Naive thymus-derived CD4-positive, alpha-beta T cell (primary cell): ENCODE measurements around the gene ASRGL1. TPM values are rescaled to one million over a fixed set of nuclear protein-coding genes. Genes with fewer than 3 reads are reported as not detected.

Source experiments
- ATAC-seq: fragments of 150-1000 bp; cut with Tn5 transposase; 2 replicates; pipeline ENCODE4 v1.10.0; 2021; ENCODE audit warnings: mild to moderate bottlenecking, moderate library complexity
- CTCF ChIA-PET: fragments of 350-600 bp; sonication (Branson Sonifier 250); formaldehyde crosslinking; loops from one replicate; lab custom pipeline; 2021; ENCODE audit warnings: antibody characterized with exemption; lab: Charles Lee
- POLR2A ChIA-PET: fragments of 350-600 bp; sonication (Branson Sonifier 250); formaldehyde crosslinking; loops from one replicate; lab custom pipeline; 2021; ENCODE audit warnings: antibody characterized with exemption, inconsistent platforms; lab: Charles Lee
- DNase-seq, 9 donors: peaks; one replicate each; pipeline versions ENCODE4 v3.0.0 to v3.0.0-alpha.2; 2020 to 2022; ENCODE audit warnings: mixed read lengths in 1 of 9
- H3K27ac ChIP-seq: one replicate; pipeline ENCODE4 v1.7.0; 2013; ENCODE audit warnings: mild to moderate bottlenecking, low read depth, low read length, moderate library complexity
- H3K27me3 ChIP-seq, 2 donors: one replicate each; pipeline ENCODE4 v1.7.0; 2013; ENCODE audit warnings: low read length in 2 of 2, mild to moderate bottlenecking in 2 of 2, moderate library complexity in 2 of 2; ENCODE audit not compliant: control insufficient read depth in 2 of 2, insufficient read depth in 2 of 2
- H3K36me3 ChIP-seq, 3 experiments: 1 replicate in 2 of 3; 2 replicates in 1 of 3; pipeline ENCODE4 v1.7.0; 2013; ENCODE audit warnings: low read length in 3 of 3, mild to moderate bottlenecking in 3 of 3, moderate library complexity in 1 of 3; ENCODE audit not compliant: insufficient read depth in 3 of 3, control insufficient read depth in 2 of 3
- H3K4me1 ChIP-seq, 2 donors: one replicate each; pipeline ENCODE4 v1.7.0; 2013; ENCODE audit warnings: low read length in 2 of 2, mild to moderate bottlenecking in 2 of 2, moderate library complexity in 1 of 2; ENCODE audit not compliant: control insufficient read depth in 2 of 2, insufficient read depth in 2 of 2
- H3K4me3 ChIP-seq: 2 replicates; pipeline ENCODE4 v1.7.0; 2013; ENCODE audit warnings: mild to moderate bottlenecking, low read length
- H3K9me3 ChIP-seq, 3 experiments: 1 replicate in 2 of 3; 2 replicates in 1 of 3; pipeline ENCODE4 v1.7.0; 2013; ENCODE audit warnings: low read length in 3 of 3; ENCODE audit not compliant: control insufficient read depth in 2 of 3
- H3K27ac Mint-ChIP-seq, 9 donors: one replicate each; pipeline ENCODE4 v1.8.0; 2020 to 2022; ENCODE audit warnings: mixed read lengths in 9 of 9, mild to moderate bottlenecking in 8 of 9, moderate library complexity in 5 of 9, inconsistent platforms in 2 of 9
- H3K27me3 Mint-ChIP-seq, 5 donors: one replicate each; pipeline ENCODE4 v1.8.0; 2021 to 2022; ENCODE audit warnings: mixed read lengths in 5 of 5, mild to moderate bottlenecking in 1 of 5
- H3K36me3 Mint-ChIP-seq, 5 donors: one replicate each; pipeline ENCODE4 v1.8.0; 2020 to 2022; ENCODE audit warnings: mixed read lengths in 5 of 5, mild to moderate bottlenecking in 3 of 5, inconsistent platforms in 1 of 5
- H3K4me1 Mint-ChIP-seq, 7 donors: one replicate each; pipeline ENCODE4 v1.8.0; 2020 to 2022; ENCODE audit warnings: mixed read lengths in 7 of 7, mild to moderate bottlenecking in 3 of 7, inconsistent platforms in 1 of 7
- H3K4me3 Mint-ChIP-seq, 10 donors: one replicate each; pipeline ENCODE4 v1.8.0; 2020 to 2022; ENCODE audit warnings: mild to moderate bottlenecking in 10 of 10, mixed read lengths in 10 of 10, moderate library complexity in 6 of 10, inconsistent platforms in 2 of 10
- H3K9me3 Mint-ChIP-seq, 11 donors: one replicate each; pipeline ENCODE4 v1.8.0; 2020 to 2022; ENCODE audit warnings: mixed read lengths in 11 of 11, mild to moderate bottlenecking in 4 of 11, inconsistent platforms in 1 of 11, moderate library complexity in 1 of 11
- intact Hi-C, 2 donors: fragments of 100-400 bp; cut with micrococcal nuclease; formaldehyde crosslinking; loops; one replicate each; pipeline ENCODE4 v1.15.1; 2023
- polyA plus RNA-seq, 2 donors: library from polyadenylated mRNA; unstranded; fragments of 300-500 nt; fragmentation: Illumina TruSeq; gene quantifications; one replicate each; pipeline ENCODE4 v1.2.3, GENCODE V29; 2021
- total RNA-seq, 6 experiments: library from RNA in 5 of 6; stranded (reverse) in 5 of 6; gene quantifications; 1 replicate in 5 of 6; 2 replicates in 1 of 6; pipeline ENCODE4 v1.2.3 and lab custom pipeline; 2021 to 2026

Gene ASRGL1
- total and polyA plus RNA-seq, 7 experiments from 2014 or later: 2.1 to 10.6 (median 4.2) TPM

DNA sequence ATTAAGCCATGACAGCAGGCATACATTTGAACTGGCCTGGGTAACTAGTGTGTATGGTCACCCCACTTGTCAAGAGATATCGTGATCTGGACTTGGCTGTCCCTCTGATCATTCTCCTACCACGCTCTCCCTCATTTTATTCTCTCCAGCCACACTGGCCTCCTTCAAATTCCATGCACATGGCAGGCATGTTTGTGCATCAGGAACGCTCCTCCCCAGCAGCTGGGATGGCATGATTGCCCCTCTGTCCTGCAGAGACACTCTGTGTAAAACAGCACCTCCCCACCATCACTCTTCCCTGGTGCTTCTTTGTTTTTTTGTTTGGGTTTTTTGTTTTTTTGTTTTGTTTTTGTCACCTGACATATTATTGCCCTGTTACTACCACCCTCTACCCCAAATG, 50.1 kb downstream of the ASRGL1 start:
- Histone ChIP-seq H3K36me3 (no peaks in the 10 kb centered on the region), H3K4me1 (peaks cover 0 to 6% of the 10 kb centered on the region in 2 donors), H3K4me3 (no peak overlapping the region), H3K27ac (no peak overlapping the region), H3K27me3 (no peaks in the 10 kb centered on the region), H3K9me3 (no peaks in the 10 kb centered on the region)
- POLR2A ChIA-PET: no interaction called here
- no peaks in the 10 kb centered on the region for H3K9me3 Mint-ChIP-seq
- no peak for DNase-seq
- peak overlapping the region in 1 of 10 donors; percentile 9 for H3K4me3 Mint-ChIP-seq
- no peaks in the 10 kb centered on the region for H3K27me3 Mint-ChIP-seq
- peaks cover 0 to 12% (median 3%) of the 10 kb centered on the region in 7 donors for H3K4me1 Mint-ChIP-seq
- ATAC-seq: no peak
- H3K27ac Mint-ChIP-seq: no peak overlapping the region
- H3K36me3 Mint-ChIP-seq: no peaks in the 10 kb centered on the region
- intact Hi-C loops: no loop called here
- CTCF ChIA-PET: no interaction called here

- ChIA-PET CTCF (interaction anchor here (3.5 kb wide), 1 partner anchor 35 kb away, joined by 14 read pairs; no protein-coding TSS in a partner anchor), POLR2A (no interaction called here)
- Histone ChIP-seq H3K36me3 (no peaks in the 10 kb centered on the region), H3K27me3 (no peaks in the 10 kb centered on the region), H3K9me3 (no peaks in the 10 kb centered on the region), H3K27ac (no peak overlapping the region), H3K4me1 (peaks cover 0 to 6% of the 10 kb centered on the region in 2 donors), H3K4me3 (no peak overlapping the region)
- no peaks in the 10 kb centered on the region for H3K27me3 Mint-ChIP-seq
- H3K4me1 Mint-ChIP-seq: peaks cover 0 to 18% (median 7%) of the 10 kb centered on the region in 7 donors
- DNase-seq: no peak
- H3K9me3 Mint-ChIP-seq: no peaks in the 10 kb centered on the region
- peak overlapping the region in 1 of 9 donors; percentile 33 for H3K27ac Mint-ChIP-seq
- intact Hi-C loops: no loop called here
- no peak overlapping the region for H3K4me3 Mint-ChIP-seq
- ATAC-seq: no peak
- no peaks in the 10 kb centered on the region for H3K36me3 Mint-ChIP-seq
Measured at GRCh38 chr11:62388999-62389398, 51.8 kb downstream of the ASRGL1 start.

GRCh38 chr11:62390237-62390636, 53.0 kb downstream of the ASRGL1 start:
- no peaks in the 10 kb centered on the region for H3K9me3 ChIP-seq
- Mint-ChIP-seq H3K27ac (no peak overlapping the region), H3K4me3 (no peak overlapping the region), H3K9me3 (no peaks in the 10 kb centered on the region), H3K27me3 (no peaks in the 10 kb centered on the region), H3K36me3 (no peaks in the 10 kb centered on the region), H3K4me1 (peaks cover 0 to 27% (median 12%) of the 10 kb centered on the region in 7 donors)
- DNase-seq (no peak), ATAC-seq (no peak)
- no peaks in the 10 kb centered on the region for H3K36me3 ChIP-seq
- intact Hi-C loops: no loop called here
- CTCF ChIA-PET: interaction anchor here (0.8 to 3.5 kb wide), 4 partner anchors 9 to 169 kb away, joined by 3 to 14 read pairs (median 4); no protein-coding TSS in a partner anchor
- POLR2A ChIA-PET: interaction anchor here (0.7 to 1.1 kb wide), 2 partner anchors 182 to 184 kb away, joined by 3 read pairs; no protein-coding TSS in a partner anchor
- H3K27ac ChIP-seq: no peak overlapping the region
- peaks cover 0 to 6% of the 10 kb centered on the region in 2 donors for H3K4me1 ChIP-seq
- H3K4me3 ChIP-seq: no peak overlapping the region
- H3K27me3 ChIP-seq: no peaks in the 10 kb centered on the region

GRCh38 chr11:62390722-62391121, 53.5 kb downstream of the ASRGL1 start:
- Histone ChIP-seq H3K4me3 (no peak overlapping the region), H3K36me3 (no peaks in the 10 kb centered on the region), H3K27ac (no peak overlapping the region), H3K4me1 (peaks cover 0 to 6% of the 10 kb centered on the region in 2 donors), H3K27me3 (no peaks in the 10 kb centered on the region), H3K9me3 (no peaks in the 10 kb centered on the region)
- Mint-ChIP-seq H3K27ac (no peak overlapping the region), H3K36me3 (no peaks in the 10 kb centered on the region), H3K9me3 (no peaks in the 10 kb centered on the region), H3K27me3 (no peaks in the 10 kb centered on the region), H3K4me1 (peaks cover 0 to 27% (median 12%) of the 10 kb centered on the region in 7 donors), H3K4me3 (no peak overlapping the region)
- POLR2A ChIA-PET: interaction anchor here (0.6 to 1.1 kb wide), 2 partner anchors 14 to 183 kb away, joined by 3 read pairs; no protein-coding TSS in a partner anchor
- DNase-seq: no peak
- ATAC-seq: no peak
- intact Hi-C loops: no loop called here
- CTCF ChIA-PET: interaction anchor here (0.8 to 3.5 kb wide), 4 partner anchors 9 to 169 kb away, joined by 3 to 14 read pairs (median 4); no protein-coding TSS in a partner anchor

- ATAC-seq (no peak), DNase-seq (no peak)
- intact Hi-C loops: no loop called here
- CTCF ChIA-PET: interaction anchor here (1.5 to 3.5 kb wide), 3 partner anchors 10 to 151 kb away, joined by 5 to 14 read pairs (median 6); no protein-coding TSS in a partner anchor
- H3K4me3 ChIP-seq: no peak overlapping the region
- Mint-ChIP-seq H3K27me3 (no peaks in the 10 kb centered on the region), H3K4me3 (no peak overlapping the region), H3K27ac (peak overlapping the region in 3 of 9 donors; percentile 25 to 88 (median 63)), H3K9me3 (no peaks in the 10 kb centered on the region), H3K36me3 (no peaks in the 10 kb centered on the region), H3K4me1 (peaks cover 0 to 23% (median 9%) of the 10 kb centered on the region in 7 donors)
- no peaks in the 10 kb centered on the region for H3K36me3 ChIP-seq
- H3K27me3 ChIP-seq: no peaks in the 10 kb centered on the region
- POLR2A ChIA-PET: interaction anchor here (0.5 kb wide), 1 partner anchor 486 kb away, joined by 3 read pairs; no protein-coding TSS in a partner anchor
- no peaks in the 10 kb centered on the region for H3K4me1 ChIP-seq
- no peak overlapping the region for H3K27ac ChIP-seq
- no peaks in the 10 kb centered on the region for H3K9me3 ChIP-seq
Measured at GRCh38 chr11:62391642-62392425, 54.6 kb downstream of the ASRGL1 start.

GRCh38 chr11:62392506-62392905, 55.3 kb downstream of the ASRGL1 start:
- no peak for DNase-seq
- intact Hi-C loops: no loop called here
- H3K4me1 Mint-ChIP-seq: peaks cover 0 to 20% (median 9%) of the 10 kb centered on the region in 7 donors
- ChIA-PET CTCF (interaction anchor here (0.9 to 3.2 kb wide), 7 partner anchors 9 to 175 kb away, joined by 3 to 22 read pairs (median 5); no protein-coding TSS in a partner anchor), POLR2A (interaction anchor here (0.5 to 0.7 kb wide), 2 partner anchors 485 to 980 kb away, joined by 3 to 9 read pairs; no protein-coding TSS in a partner anchor)
- no peak overlapping the region for H3K27ac ChIP-seq
- no peaks in the 10 kb centered on the region for H3K36me3 ChIP-seq
- no peak overlapping the region for H3K4me3 ChIP-seq
- no peaks in the 10 kb centered on the region for H3K4me1 ChIP-seq
- H3K9me3 ChIP-seq: no peaks in the 10 kb centered on the region
- peak overlapping the region in 4 of 9 donors; percentile 25 to 88 (median 47) for H3K27ac Mint-ChIP-seq
- no peak for ATAC-seq
- H3K27me3 Mint-ChIP-seq: no peaks in the 10 kb centered on the region
- H3K36me3 Mint-ChIP-seq: no peaks in the 10 kb centered on the region
- no peaks in the 10 kb centered on the region for H3K9me3 Mint-ChIP-seq
- no peaks in the 10 kb centered on the region for H3K27me3 ChIP-seq
- no peak overlapping the region for H3K4me3 Mint-ChIP-seq
